K562 (cell line): ENCODE measurements around the gene CUL1. TPM values are rescaled to one million over a fixed set of nuclear protein-coding genes. Genes with fewer than 3 reads are reported as not detected.

Experiments
- ATAC-seq: fragments of 200-7000 bp; cut with Tn5 transposase; 3 replicates; pipeline ENCODE4 v1.9.1; 2020; ENCODE audit warnings: moderate library complexity
- BruUV-seq: library from RNA; stranded (reverse); fragments of 400-500 nt; replicated peaks from 2 replicates; lab custom pipeline; 2021; lab: Mats Ljungman, UMichigan
- CTCF ChIA-PET: fragments of 300-600 bp; formaldehyde crosslinking; extraction: SDS; loops from one replicate; lab custom pipeline; 2021; ENCODE audit warnings: low intra/inter-chr PET ratio; lab: Yijun Ruan, JAX
- POLR2A ChIA-PET: fragments of 300-600, 350-650 bp; sonication (Branson Sonifier 250); formaldehyde crosslinking; extraction: SDS; loops from one replicate; lab custom pipeline; 2021; ENCODE audit warnings: antibody characterized with exemption, inconsistent platforms; lab: Yijun Ruan, JAX
- DNase-seq, 4 experiments: peaks; one replicate each; pipeline versions ENCODE4 v3.0.0 to v3.0.0-alpha.2; 2011 to 2018; ENCODE audit warnings: low spot score in 3 of 4, mixed read lengths in 3 of 4; ENCODE audit errors: extremely low read depth in 1 of 4
- FAIRE-seq: peaks from 2 replicates; lab custom pipeline; 2011; peaks lifted over from hg19 to GRCh38; lab: Jason Lieb, UNC
- H2AFZ ChIP-seq: 2 replicates; pipeline ENCODE4 v1.6.0; 2011; ENCODE audit warnings: low read depth, low read length, control low read depth, inconsistent platforms
- H3K27ac ChIP-seq: fragments of 200-600 bp; 3 replicates; pipeline ENCODE4 v1.8.0; 2011; ENCODE audit warnings: low read depth, mild to moderate bottlenecking, control low read depth, inconsistent platforms, low read length, moderate library complexity, mixed read lengths; ENCODE audit errors: extremely low read depth
- H3K27me3 ChIP-seq, 2 experiments: fragments of 300-600 bp in 1 of 2; 2 replicates in 1 of 2; 3 replicates in 1 of 2; pipeline versions ENCODE4 v1.6.0 to v1.8.0; 2011; ENCODE audit warnings: inconsistent platforms in 2 of 2, low read length in 2 of 2, mild to moderate bottlenecking in 1 of 2, mixed read lengths in 1 of 2, moderate library complexity in 1 of 2; ENCODE audit not compliant: control insufficient read depth in 2 of 2, insufficient read depth in 2 of 2
- H3K36me3 ChIP-seq: fragments of 300-600 bp; 3 replicates; pipeline ENCODE4 v1.8.0; 2011; ENCODE audit warnings: mild to moderate bottlenecking, low read length, inconsistent platforms; ENCODE audit not compliant: control insufficient read depth, insufficient read depth
- H3K4me1 ChIP-seq, 2 experiments: fragments of 200-600 bp in 1 of 2; replicated peaks in 1 of 2; 2 replicates in 1 of 2; 3 replicates in 1 of 2; pipeline versions ENCODE4 v1.5.1 to v1.8.0; 2011; ENCODE audit warnings: inconsistent platforms in 2 of 2, low read length in 2 of 2, mild to moderate bottlenecking in 1 of 2, mixed read lengths in 1 of 2, moderate library complexity in 1 of 2; ENCODE audit not compliant: control insufficient read depth in 2 of 2, insufficient read depth in 2 of 2
- H3K4me2 ChIP-seq: 2 replicates; pipeline ENCODE4 v1.6.1; 2011; ENCODE audit warnings: low read length, control low read depth, inconsistent platforms, mixed read lengths; ENCODE audit not compliant: insufficient read depth
- H3K4me3 ChIP-seq: fragments of 200-600 bp; sonication (generic), shearing (Covaris generic); 2 replicates; pipeline ENCODE4 v1.5.1; 2016; ENCODE audit warnings: control low read depth, inconsistent platforms
- H3K79me2 ChIP-seq: fragments of 200-600 bp; 3 replicates; pipeline ENCODE4 v1.8.0; 2011; ENCODE audit warnings: low read length, inconsistent platforms; ENCODE audit not compliant: control insufficient read depth, insufficient read depth
- H3K9ac ChIP-seq, 2 experiments: 2 replicates each; pipeline versions ENCODE4 v1.6.0 to v1.6.1; 2011; ENCODE audit warnings: low read depth in 2 of 2, low read length in 2 of 2, control low read depth in 1 of 2, inconsistent platforms in 1 of 2, mild to moderate bottlenecking in 1 of 2, mixed read lengths in 1 of 2; ENCODE audit not compliant: insufficient read depth in 1 of 2
- H3K9me1 ChIP-seq: one replicate; pipeline ENCODE4 v1.6.0; 2011; ENCODE audit warnings: inconsistent platforms, mild to moderate bottlenecking, low read length, moderate library complexity; ENCODE audit not compliant: control insufficient read depth, insufficient read depth
- H3K9me3 ChIP-seq: replicated peaks from 2 replicates; pipeline ENCODE4 v1.5.1; 2011; ENCODE audit warnings: low read depth, low read length, inconsistent platforms; ENCODE audit not compliant: control insufficient read depth, insufficient read depth
- H4K20me1 ChIP-seq: replicated peaks from 2 replicates; pipeline ENCODE4 v1.6.1; 2011; ENCODE audit warnings: low read length, inconsistent platforms, mixed read lengths; ENCODE audit not compliant: control insufficient read depth, insufficient read depth
- BMI1 ChIP-seq: fragments of 150-350 bp; IDR thresholded peaks from 2 replicates; pipeline ENCODE4 v1.6.1; 2014; ENCODE audit warnings: low read length
- CBFB ChIP-seq: sonication (generic); formaldehyde crosslinking; IDR thresholded peaks from 2 replicates; pipeline ENCODE4 v1.4.0; 2020; ENCODE audit warnings: mild to moderate bottlenecking, missing genetic modification reagents
- ELK1 ChIP-seq: sonication (generic); formaldehyde crosslinking; IDR thresholded peaks from 2 replicates; pipeline ENCODE4 v1.8.1; 2022; ENCODE audit warnings: missing genetic modification reagents
- HCFC1 ChIP-seq: IDR thresholded peaks from 2 replicates; pipeline ENCODE4 v1.6.1; 2012; ENCODE audit warnings: low read depth, low read length, improper control_type of control experiment
- HINFP ChIP-seq: fragments of 450-650 bp; conservative IDR thresholded peaks from 2 replicates; pipeline ENCODE4 v1.6.1; 2016; ENCODE audit warnings: missing genetic modification characterization, low read depth, mild to moderate bottlenecking, control low read depth, missing compliant biosample characterization
- HNRNPL ChIP-seq: fragments of 200-400 bp; formaldehyde crosslinking; IDR thresholded peaks from 2 replicates; pipeline ENCODE4 v1.6.1; 2017; ENCODE audit warnings: low read depth, mild to moderate bottlenecking, low read length
- JUNB ChIP-seq: fragments of 450-650 bp; formaldehyde crosslinking; conservative IDR thresholded peaks from 2 replicates; pipeline ENCODE4 v1.4.0; 2020; ENCODE audit warnings: mild to moderate bottlenecking
- LEF1 ChIP-seq: fragments of 450-650 bp; IDR thresholded peaks from 2 replicates; pipeline ENCODE4 v1.6.1; 2016; ENCODE audit warnings: mild to moderate bottlenecking
- PKNOX1 ChIP-seq: fragments of 450-650 bp; IDR thresholded peaks from 2 replicates; pipeline ENCODE4 v1.6.1; 2016
- POLR2G ChIP-seq: fragments of 200-400 bp; formaldehyde crosslinking; IDR thresholded peaks from 2 replicates; pipeline ENCODE4 v1.6.1; 2017; ENCODE audit warnings: low read depth, mild to moderate bottlenecking, antibody characterized with exemption, low read length, moderate library complexity
- RBM22 ChIP-seq: fragments of 200-400 bp; formaldehyde crosslinking; IDR thresholded peaks from 2 replicates; pipeline ENCODE4 v1.6.1; 2018; ENCODE audit warnings: low read length, low read depth; ENCODE audit not compliant: poor library complexity, severe bottlenecking
- ZNF592 ChIP-seq: fragments of 450-650 bp; IDR thresholded peaks from 2 replicates; pipeline ENCODE4 v1.6.1; 2017; ENCODE audit warnings: antibody characterized with exemption, mild to moderate bottlenecking
- WGBS: fragments of 100-300 bp; shearing (Covaris generic); methylation state at CpG from one replicate; pipeline ENCODE4 v1.1.6; 2016; ENCODE audit warnings: low coverage, mixed read lengths; ENCODE audit not compliant: insufficient coverage; ENCODE audit errors: missing lambda C conversion rate; 5-methylcytosine and 5-hydroxymethylcytosine counted together
- in situ Hi-C: fragments of 300-500 bp; cut with MboI; formaldehyde crosslinking; loops from 4 replicates; pipeline ENCODE4 v1.15.0; 2018; ENCODE audit warnings: inconsistent platforms, mixed read lengths
- intact Hi-C: fragments of 100-400 bp; cut with micrococcal nuclease; formaldehyde crosslinking; loops from 2 replicates; pipeline ENCODE4 v1.14.2; 2022
- polyA plus RNA-seq, 8 experiments: library from polyadenylated mRNA; depleted of rRNA in 4 of 8; stranded (reverse) in 5 of 8; unstranded in 3 of 8; fragments of >200 nt; fragmentation: Nextera tagmentation in 2 of 8; fragmentation: Illumina TruSeq in 1 of 8; extraction: Ambion mirVana in 2 of 8; extraction: Trizol in 1 of 8; gene quantifications; 2 replicates each; pipeline versions ENCODE4 v1.2.1 to v1.2.3, GENCODE V29; 2011 to 2014; ENCODE audit warnings: inconsistent platforms in 1 of 8, missing spikeins in 1 of 8
- total RNA-seq, 7 experiments: library from RNA; depleted of rRNA in 6 of 7; stranded (reverse); fragments of >200 nt in 6 of 7; fragmentation: Illumina TruSeq in 2 of 7; extraction: Trizol in 2 of 7; gene quantifications; 2 replicates each; pipeline versions ENCODE4 v1.2.1 to v1.2.3, GENCODE V29; 2011 to 2021; ENCODE audit warnings: low replicate concordance in 1 of 7

CUL1 gene
- total and polyA plus RNA-seq, 9 of the 15 experiments (the other 6 are each of a cell fraction or from before 2014, with no cell fraction given), result 31.5 to 107 (median 96.5) TPM

GRCh38 chr7:148686312-148686937 is 12.3 kb upstream of the CUL1 start:
- Histone ChIP-seq H3K4me2 (no peak overlapping the region), H3K27me3 (peaks cover 22 to 23% of the 10 kb centered on the region in 2 experiments; a peak in 4 of 5 replicates)
- CTCF ChIA-PET, result no interaction called here
- TF ChIP-seq ZNF592 (no peak), BMI1 (no peak), HNRNPL (no peak), RBM22 (no peak), POLR2G (no peak), JUNB (no peak), HCFC1 (no peak), CBFB (CRISPR knock-in tag) (no peak), LEF1 (no peak), PKNOX1 (no peak), ELK1 (no peak), HINFP (tag) (no peak)

More at GRCh38 chr7:148686312-148686937, 12.3 kb upstream of the CUL1 start:
- POLR2A ChIA-PET, result interaction anchor here (0.6 to 2.6 kb wide), 4 partner anchors 11 to 66 kb away, joined by 3 to 10 read pairs (median 4); no protein-coding TSS in a partner anchor
- DNase-seq, result no peak
- H3K9ac ChIP-seq, result no peak overlapping the region
- H3K27ac ChIP-seq, result no peak overlapping the region
- in situ Hi-C loops, result no loop called here
- no peaks in the 10 kb centered on the region for H3K9me1 ChIP-seq
- no peaks in the 10 kb centered on the region for H4K20me1 ChIP-seq
- no peaks in the 10 kb centered on the region for H3K79me2 ChIP-seq
- H3K4me3 ChIP-seq, result no peak overlapping the region
- H3K4me1 ChIP-seq, result peaks cover 0 to 4% of the 10 kb centered on the region in 2 experiments; a peak in 1 of 5 replicates
- FAIRE-seq, result no peak
- ATAC-seq, result peak; percentile 49
- no TSS peak for BruUV-seq
- H3K9me3 ChIP-seq, result no peaks in the 10 kb centered on the region
- intact Hi-C loops, result no loop called here
- 3% methylated on average over 6 of the region's 6 CpGs for WGBS
- no peaks in the 10 kb centered on the region for H3K36me3 ChIP-seq
- H2AFZ ChIP-seq, result no peak overlapping the region
